K562 (cell line): ENCODE data around the gene INPP4B. TPM values are rescaled to one million over a fixed set of nuclear protein-coding genes. Genes with fewer than 3 reads are reported as not detected.

Source experiments
- ATAC-seq: fragments of 200-7000 bp; cut with Tn5 transposase; 3 replicates; pipeline ENCODE4 v1.9.1; 2020; ENCODE audit warnings: moderate library complexity
- BruUV-seq: library from RNA; stranded (reverse); fragments of 400-500 nt; replicated peaks from 2 replicates; lab custom pipeline; 2021; lab: Mats Ljungman, UMichigan
- CTCF ChIA-PET: fragments of 300-600 bp; formaldehyde crosslinking; extraction: SDS; loops from one replicate; lab custom pipeline; 2021; ENCODE audit warnings: low intra/inter-chr PET ratio; lab: Yijun Ruan, JAX
- POLR2A ChIA-PET: fragments of 300-600, 350-650 bp; sonication (Branson Sonifier 250); formaldehyde crosslinking; extraction: SDS; loops from one replicate; lab custom pipeline; 2021; ENCODE audit warnings: antibody characterized with exemption, inconsistent platforms; lab: Yijun Ruan, JAX
- DNase-seq, 4 experiments: peaks; one replicate each; pipeline versions ENCODE4 v3.0.0 to v3.0.0-alpha.2; 2011 to 2018; ENCODE audit warnings: low spot score in 3 of 4, mixed read lengths in 3 of 4; ENCODE audit errors: extremely low read depth in 1 of 4
- FAIRE-seq: peaks from 2 replicates; lab custom pipeline; 2011; peaks lifted over from hg19 to GRCh38; lab: Jason Lieb, UNC
- H2AFZ ChIP-seq: 2 replicates; pipeline ENCODE4 v1.6.0; 2011; ENCODE audit warnings: low read depth, low read length, control low read depth, inconsistent platforms
- H3K27ac ChIP-seq: fragments of 200-600 bp; 3 replicates; pipeline ENCODE4 v1.8.0; 2011; ENCODE audit warnings: low read depth, mild to moderate bottlenecking, control low read depth, inconsistent platforms, low read length, moderate library complexity, mixed read lengths; ENCODE audit errors: extremely low read depth
- H3K27me3 ChIP-seq, 2 experiments: fragments of 300-600 bp in 1 of 2; 2 replicates in 1 of 2; 3 replicates in 1 of 2; pipeline versions ENCODE4 v1.6.0 to v1.8.0; 2011; ENCODE audit warnings: inconsistent platforms in 2 of 2, low read length in 2 of 2, mild to moderate bottlenecking in 1 of 2, mixed read lengths in 1 of 2, moderate library complexity in 1 of 2; ENCODE audit not compliant: control insufficient read depth in 2 of 2, insufficient read depth in 2 of 2
- H3K36me3 ChIP-seq: fragments of 300-600 bp; 3 replicates; pipeline ENCODE4 v1.8.0; 2011; ENCODE audit warnings: mild to moderate bottlenecking, low read length, inconsistent platforms; ENCODE audit not compliant: control insufficient read depth, insufficient read depth
- H3K4me1 ChIP-seq, 2 experiments: fragments of 200-600 bp in 1 of 2; replicated peaks in 1 of 2; 2 replicates in 1 of 2; 3 replicates in 1 of 2; pipeline versions ENCODE4 v1.5.1 to v1.8.0; 2011; ENCODE audit warnings: inconsistent platforms in 2 of 2, low read length in 2 of 2, mild to moderate bottlenecking in 1 of 2, mixed read lengths in 1 of 2, moderate library complexity in 1 of 2; ENCODE audit not compliant: control insufficient read depth in 2 of 2, insufficient read depth in 2 of 2
- H3K4me2 ChIP-seq: 2 replicates; pipeline ENCODE4 v1.6.1; 2011; ENCODE audit warnings: low read length, control low read depth, inconsistent platforms, mixed read lengths; ENCODE audit not compliant: insufficient read depth
- H3K4me3 ChIP-seq: fragments of 200-600 bp; sonication (generic), shearing (Covaris generic); 2 replicates; pipeline ENCODE4 v1.5.1; 2016; ENCODE audit warnings: control low read depth, inconsistent platforms
- H3K79me2 ChIP-seq: fragments of 200-600 bp; 3 replicates; pipeline ENCODE4 v1.8.0; 2011; ENCODE audit warnings: low read length, inconsistent platforms; ENCODE audit not compliant: control insufficient read depth, insufficient read depth
- H3K9ac ChIP-seq, 2 experiments: 2 replicates each; pipeline versions ENCODE4 v1.6.0 to v1.6.1; 2011; ENCODE audit warnings: low read depth in 2 of 2, low read length in 2 of 2, control low read depth in 1 of 2, inconsistent platforms in 1 of 2, mild to moderate bottlenecking in 1 of 2, mixed read lengths in 1 of 2; ENCODE audit not compliant: insufficient read depth in 1 of 2
- H3K9me1 ChIP-seq: one replicate; pipeline ENCODE4 v1.6.0; 2011; ENCODE audit warnings: inconsistent platforms, mild to moderate bottlenecking, low read length, moderate library complexity; ENCODE audit not compliant: control insufficient read depth, insufficient read depth
- H3K9me3 ChIP-seq: replicated peaks from 2 replicates; pipeline ENCODE4 v1.5.1; 2011; ENCODE audit warnings: low read depth, low read length, inconsistent platforms; ENCODE audit not compliant: control insufficient read depth, insufficient read depth
- H4K20me1 ChIP-seq: replicated peaks from 2 replicates; pipeline ENCODE4 v1.6.1; 2011; ENCODE audit warnings: low read length, inconsistent platforms, mixed read lengths; ENCODE audit not compliant: control insufficient read depth, insufficient read depth
- BRCA1 ChIP-seq, 2 experiments: fragments of 450-650 bp in 1 of 2; sonication (generic) in 1 of 2; formaldehyde crosslinking in 1 of 2; IDR thresholded peaks; 2 replicates each; pipeline versions ENCODE4 v1.5.0 to v1.6.1; 2017 to 2020; ENCODE audit warnings: mild to moderate bottlenecking in 1 of 2, missing genetic modification reagents in 1 of 2
- EHMT2 ChIP-seq: fragments of 450-650 bp; IDR thresholded peaks from 2 replicates; pipeline ENCODE4 v1.6.1; 2018; ENCODE audit warnings: antibody characterized with exemption
- GTF2B ChIP-seq: IDR thresholded peaks from 2 replicates; pipeline ENCODE4 v1.6.1; 2011; ENCODE audit not compliant: insufficient read length; ENCODE audit errors: extremely low read depth
- POLR2AphosphoS5 ChIP-seq: IDR thresholded peaks from 2 replicates; pipeline ENCODE4 v1.6.1; 2011; ENCODE audit warnings: mild to moderate bottlenecking, low read depth, low read length, moderate library complexity; ENCODE audit not compliant: control insufficient read depth, insufficient read depth
- POLR2H ChIP-seq: IDR thresholded peaks from 2 replicates; pipeline ENCODE4 v1.6.1; 2016; ENCODE audit warnings: missing genetic modification characterization, low read depth, mild to moderate bottlenecking, control low read depth, missing compliant biosample characterization, moderate library complexity
- SMARCA4 ChIP-seq: fragments of 450-650 bp; IDR thresholded peaks from 2 replicates; pipeline ENCODE4 v1.6.1; 2016
- ZBTB2 ChIP-seq: fragments of 450-650 bp; IDR thresholded peaks from 2 replicates; pipeline ENCODE4 v1.6.1; 2016; ENCODE audit warnings: antibody characterized with exemption
- ZFP30 ChIP-seq: fragments of 250-450 bp; sonication (Bioruptor Pico); IDR thresholded peaks from 2 replicates; pipeline ENCODE4 v1.8.0; 2022; ENCODE audit warnings: moderate library complexity, mild to moderate bottlenecking, inconsistent platforms, borderline replicate concordance
- WGBS: fragments of 100-300 bp; shearing (Covaris generic); methylation state at CpG from one replicate; pipeline ENCODE4 v1.1.6; 2016; ENCODE audit warnings: low coverage, mixed read lengths; ENCODE audit not compliant: insufficient coverage; ENCODE audit errors: missing lambda C conversion rate; 5-methylcytosine and 5-hydroxymethylcytosine counted together
- in situ Hi-C: fragments of 300-500 bp; cut with MboI; formaldehyde crosslinking; loops from 4 replicates; pipeline ENCODE4 v1.15.0; 2018; ENCODE audit warnings: inconsistent platforms, mixed read lengths
- intact Hi-C: fragments of 100-400 bp; cut with micrococcal nuclease; formaldehyde crosslinking; loops from 2 replicates; pipeline ENCODE4 v1.14.2; 2022
- polyA plus RNA-seq, 8 experiments: library from polyadenylated mRNA; depleted of rRNA in 4 of 8; stranded (reverse) in 5 of 8; unstranded in 3 of 8; fragments of >200 nt; fragmentation: Nextera tagmentation in 2 of 8; fragmentation: Illumina TruSeq in 1 of 8; extraction: Ambion mirVana in 2 of 8; extraction: Trizol in 1 of 8; gene quantifications; 2 replicates each; pipeline versions ENCODE4 v1.2.1 to v1.2.3, GENCODE V29; 2011 to 2014; ENCODE audit warnings: inconsistent platforms in 1 of 8, missing spikeins in 1 of 8
- total RNA-seq, 7 experiments: library from RNA; depleted of rRNA in 6 of 7; stranded (reverse); fragments of >200 nt in 6 of 7; fragmentation: Illumina TruSeq in 2 of 7; extraction: Trizol in 2 of 7; gene quantifications; 2 replicates each; pipeline versions ENCODE4 v1.2.1 to v1.2.3, GENCODE V29; 2011 to 2021; ENCODE audit warnings: low replicate concordance in 1 of 7

INPP4B gene
- total and polyA plus RNA-seq, 9 of the 15 experiments (the other 6 are each of a cell fraction or from before 2014, with no cell fraction given): 0.04 to 0.11 TPM; not detected in 7

DNA sequence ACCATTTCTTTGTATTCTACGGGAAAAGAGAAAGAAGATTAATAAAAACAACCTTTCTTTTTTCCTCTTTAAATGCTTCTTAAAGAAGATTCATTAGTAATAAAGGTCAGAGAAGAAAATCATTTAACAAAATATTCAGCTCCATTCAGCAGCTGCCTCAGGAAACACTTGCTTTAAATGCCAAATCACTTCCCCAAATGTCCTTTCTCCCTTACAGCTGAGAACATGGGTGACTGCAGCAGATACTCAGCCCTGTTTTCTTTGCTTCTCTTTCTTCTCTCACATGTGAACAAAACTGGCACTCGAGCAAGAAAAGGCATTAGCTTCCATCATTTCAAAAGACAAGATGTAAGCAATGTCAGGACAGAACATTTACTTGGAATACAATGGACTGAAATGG lies 120.2 kb downstream of the INPP4B start:
- DNase-seq: no peak
- POLR2A ChIA-PET: no interaction called here
- no peak overlapping the region for H3K4me3 ChIP-seq
- CTCF ChIA-PET: no interaction called here
- H2AFZ ChIP-seq: no peak overlapping the region
- in situ Hi-C loops: no loop called here
- 0 out of 2 replicates have a peak, but pooled peaks cover under 1% of the 10 kb centered on the region for H3K9me3 ChIP-seq
- H3K27ac ChIP-seq: no peak overlapping the region
- intact Hi-C loops: no loop called here
- H3K4me1 ChIP-seq: no peaks in the 10 kb centered on the region
- no peaks in the 10 kb centered on the region for H3K36me3 ChIP-seq
- no peaks in the 10 kb centered on the region for H4K20me1 ChIP-seq
- H3K79me2 ChIP-seq: no peaks in the 10 kb centered on the region
- no peaks in the 10 kb centered on the region for H3K9me1 ChIP-seq
- ATAC-seq: no peak
- TF ChIP-seq ZBTB2 (no peak), BRCA1 (IDR thresholded peaks at IDR 0.05) (no peak), BRCA1 (CRISPR knock-in tag; IDR thresholded peaks at IDR 0.05) (no peak), GTF2B (no peak), ZFP30 (CRISPR knock-in tag) (no peak), POLR2AphosphoS5 (no peak), POLR2H (tag) (no peak), SMARCA4 (no peak), EHMT2 (no peak)
- H3K27me3 ChIP-seq: no peaks in the 10 kb centered on the region
- no peak overlapping the region for H3K9ac ChIP-seq
- H3K4me2 ChIP-seq: no peak overlapping the region
- FAIRE-seq: no peak
- WGBS: 0% methylated on average over 2 of the region's 2 CpGs
- no TSS peak for BruUV-seq
